ENCODE data around the gene FMN2.

FMN2 gene

DNA sequence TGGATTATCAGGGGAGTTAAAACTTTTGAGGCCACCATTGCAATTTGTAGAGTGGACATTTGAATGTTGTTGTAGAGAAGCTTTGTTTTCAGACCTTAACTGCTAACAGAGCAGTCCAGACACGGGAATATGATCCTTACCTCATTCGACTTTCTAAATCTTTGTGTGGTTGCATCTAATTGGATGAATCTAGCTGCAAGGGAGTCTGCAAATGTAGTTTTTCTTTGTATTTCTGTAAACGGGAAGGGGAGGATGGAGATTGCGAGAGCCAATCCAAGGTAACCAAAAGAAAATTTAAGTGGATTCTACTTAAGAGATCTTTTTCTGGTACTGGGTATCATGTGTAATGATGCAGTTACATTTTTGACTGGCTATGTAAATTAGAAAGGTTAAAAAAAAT is 110.2 kb downstream of the FMN2 start:
- DNase-seq: no peak

DNA sequence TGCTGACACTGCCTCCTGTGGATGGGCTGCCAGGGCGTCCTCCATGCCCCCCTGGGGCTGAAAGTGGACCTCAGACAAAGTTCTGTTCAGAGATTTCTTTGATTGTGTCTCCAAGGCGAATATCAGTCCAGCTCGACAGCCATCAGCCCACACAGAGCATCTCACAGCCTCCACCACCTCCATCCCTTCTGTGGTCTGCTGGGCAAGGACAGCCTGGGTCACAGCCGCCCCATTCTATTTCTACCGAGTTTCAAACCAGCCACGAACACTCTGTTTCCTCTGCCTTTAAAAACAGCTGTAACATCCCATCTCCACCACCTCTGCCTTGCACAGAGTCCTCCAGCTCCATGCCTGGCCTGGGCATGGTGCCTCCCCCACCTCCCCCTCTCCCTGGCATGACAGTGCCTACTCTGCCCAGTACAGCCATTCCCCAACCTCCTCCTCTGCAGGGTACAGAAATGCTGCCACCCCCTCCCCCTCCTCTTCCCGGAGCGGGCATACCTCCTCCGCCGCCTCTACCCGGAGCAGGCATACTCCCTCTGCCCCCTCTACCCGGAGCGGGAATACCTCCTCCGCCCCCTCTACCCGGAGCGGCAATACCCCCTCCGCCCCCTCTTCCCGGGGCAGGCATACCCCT is 115.5 kb downstream of the FMN2 start:
- no peak for DNase-seq

DNA sequence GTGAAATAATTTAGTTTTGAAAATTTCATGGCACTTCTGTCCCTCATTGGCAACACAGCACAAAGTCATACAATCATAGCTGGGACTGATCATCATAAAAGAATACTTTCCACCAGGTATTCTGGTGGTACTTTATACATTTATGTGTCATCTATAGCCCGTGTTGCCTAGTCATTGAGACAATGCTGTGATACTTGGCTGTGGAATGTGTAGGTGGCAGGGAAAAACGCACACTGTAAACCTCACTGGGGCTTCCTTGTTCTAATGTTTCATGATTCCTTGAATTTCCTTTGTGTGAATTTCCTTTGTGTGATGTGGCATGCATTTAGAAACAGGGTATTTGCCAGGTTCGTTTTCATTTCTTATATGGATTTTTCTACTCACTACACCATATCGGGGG is 118.3 kb downstream of the FMN2 start:
- DNase-seq: no peak

DNA sequence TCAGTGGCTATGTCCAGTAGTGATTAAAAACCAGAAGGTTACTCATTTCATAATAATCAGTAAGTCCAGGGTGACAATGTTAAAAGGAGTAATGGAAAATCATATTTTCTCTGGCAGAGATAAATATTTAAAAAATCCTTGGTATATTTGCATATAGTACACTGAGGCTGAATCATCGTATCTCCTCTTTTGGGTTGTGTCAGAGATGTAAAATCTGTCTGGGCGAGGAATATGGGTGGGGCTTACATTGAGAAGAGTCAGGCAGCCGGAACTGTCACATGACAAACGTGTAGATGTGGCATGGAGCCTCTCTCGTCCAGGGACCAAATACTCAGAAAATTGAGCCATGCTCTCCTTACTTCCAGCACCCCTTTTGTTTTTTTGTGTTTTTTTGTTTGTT is 120.9 kb downstream of the FMN2 start:
- no peak for DNase-seq

DNA sequence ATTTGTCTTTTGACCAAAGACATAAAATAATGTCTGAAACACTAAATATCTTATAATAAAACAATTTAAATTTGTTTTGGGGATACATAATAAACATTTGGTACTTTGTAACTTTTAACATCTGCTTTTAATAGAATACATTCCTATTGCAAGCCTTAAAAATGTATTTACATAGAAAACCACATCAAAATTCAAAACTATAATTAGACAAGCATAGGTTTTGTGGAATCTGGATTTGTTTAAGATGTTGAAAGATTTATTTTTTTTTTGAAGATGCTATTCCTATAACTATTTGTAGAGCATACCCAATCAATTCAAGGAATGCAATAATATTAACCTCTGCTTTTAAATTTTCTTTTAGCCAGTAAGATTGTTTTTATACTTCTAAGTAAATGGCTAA is 125.7 kb downstream of the FMN2 start:
- DNase-seq: no peak

DNA sequence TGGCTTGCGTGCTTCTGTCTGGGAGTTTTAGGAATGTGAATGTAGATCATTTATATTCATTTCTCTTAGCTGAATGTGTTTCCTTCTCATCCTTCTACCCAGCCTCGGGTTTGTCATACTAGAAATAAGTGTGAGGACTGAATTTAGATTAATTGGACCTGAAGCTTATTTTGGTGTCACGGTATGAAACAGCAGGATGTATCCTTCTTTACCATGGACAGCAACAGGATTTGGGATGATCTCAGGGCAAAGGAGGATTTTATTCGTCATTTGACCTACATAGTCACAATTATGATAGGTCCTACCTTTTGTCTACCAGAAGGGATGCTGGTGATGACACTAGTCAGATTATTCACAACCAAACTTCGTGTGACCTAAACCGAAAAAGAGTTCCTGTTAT is 127.4 kb downstream of the FMN2 start:
- no peak for DNase-seq

DNA sequence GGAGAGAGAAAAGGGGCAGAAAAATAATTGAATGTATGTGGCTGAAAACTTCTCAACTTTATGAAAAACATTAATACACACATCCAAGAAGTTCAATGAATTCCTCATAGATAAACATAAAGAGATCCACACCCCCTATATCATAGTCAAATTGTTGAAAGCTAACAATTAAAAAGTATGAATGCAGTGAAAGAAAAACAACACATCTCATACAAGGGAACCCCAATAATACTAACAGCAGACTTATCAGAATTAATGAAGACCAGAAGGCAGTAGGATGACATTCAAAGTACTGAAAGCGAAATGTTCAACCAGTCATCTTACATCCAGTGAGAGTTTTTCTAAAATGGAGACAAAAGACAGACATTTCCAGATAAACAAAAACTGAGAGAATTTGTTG is 134.4 kb downstream of the FMN2 start:
- DNase-seq: no peak

DNA sequence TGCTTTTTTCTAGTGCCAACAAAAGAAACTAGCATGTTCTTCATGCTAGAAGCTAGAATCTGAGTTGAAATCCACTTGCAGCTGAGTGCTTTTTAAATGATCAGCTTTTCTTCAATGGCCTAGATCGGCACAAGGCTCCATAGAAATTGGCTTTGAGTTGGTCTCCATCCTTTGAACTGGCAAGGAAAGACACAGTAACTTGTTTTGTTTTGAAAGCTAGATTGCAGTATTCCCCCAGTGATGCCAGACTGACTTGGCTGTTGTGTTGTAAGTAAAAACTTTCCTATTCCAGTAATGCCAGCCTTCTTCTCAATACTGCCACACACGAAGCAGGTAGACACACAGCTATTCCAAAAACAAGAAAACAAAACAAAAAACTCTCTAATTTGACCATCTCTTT is 139.1 kb downstream of the FMN2 start:
- DNase-seq: no peak

DNA sequence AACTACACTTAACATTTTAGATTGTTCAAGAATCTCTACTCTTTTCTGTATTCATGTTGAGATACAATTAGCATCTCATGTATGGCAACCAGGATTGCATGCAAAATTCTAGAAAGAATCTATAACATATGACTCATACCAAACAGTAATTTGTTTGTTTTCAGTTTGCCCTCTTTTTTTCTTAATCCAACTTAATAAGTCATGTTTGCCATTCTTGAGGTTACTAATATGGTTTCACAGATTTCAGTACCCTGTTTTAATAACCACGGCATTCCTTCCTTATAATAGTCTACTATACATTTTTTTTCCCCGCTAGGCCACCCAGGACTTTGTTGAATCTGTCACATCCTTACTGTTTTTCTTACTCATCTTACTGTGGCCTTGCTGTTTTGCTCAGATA is 140.8 kb downstream of the FMN2 start:
- no peak for DNase-seq

DNA sequence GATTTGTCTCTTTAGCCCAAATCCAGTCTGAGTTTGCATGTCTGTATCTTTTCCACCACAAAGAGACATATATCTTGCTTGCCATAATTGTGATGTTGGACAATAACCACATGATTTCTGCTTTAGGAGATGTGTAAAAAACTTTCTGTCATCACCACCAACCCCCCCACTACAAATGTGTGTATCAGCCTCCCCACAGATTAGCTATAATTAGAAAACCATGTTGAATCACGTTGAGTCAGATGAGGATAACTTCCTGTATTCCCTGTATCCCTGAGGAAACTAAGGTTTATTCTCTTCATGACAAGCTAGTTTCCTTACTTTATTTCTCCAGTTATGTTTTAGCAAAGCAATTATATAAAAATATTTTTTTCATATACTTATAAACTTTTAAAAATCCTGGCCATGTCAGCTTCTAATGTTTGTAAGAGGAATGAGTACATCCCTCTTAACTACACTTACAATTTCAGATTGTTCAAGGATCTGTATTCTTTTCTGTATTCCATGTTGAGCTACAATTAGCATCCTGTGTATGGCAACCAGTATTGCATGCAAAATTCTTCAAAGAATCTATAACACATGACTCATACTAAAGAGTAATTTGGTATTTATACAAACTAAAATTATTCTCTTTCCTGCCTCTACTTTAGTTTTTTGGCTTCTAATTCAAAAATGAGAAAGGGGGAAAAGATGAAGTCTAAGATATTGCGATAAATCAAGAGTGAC is 143.0 kb downstream of the FMN2 start:
- no peak for DNase-seq

DNA sequence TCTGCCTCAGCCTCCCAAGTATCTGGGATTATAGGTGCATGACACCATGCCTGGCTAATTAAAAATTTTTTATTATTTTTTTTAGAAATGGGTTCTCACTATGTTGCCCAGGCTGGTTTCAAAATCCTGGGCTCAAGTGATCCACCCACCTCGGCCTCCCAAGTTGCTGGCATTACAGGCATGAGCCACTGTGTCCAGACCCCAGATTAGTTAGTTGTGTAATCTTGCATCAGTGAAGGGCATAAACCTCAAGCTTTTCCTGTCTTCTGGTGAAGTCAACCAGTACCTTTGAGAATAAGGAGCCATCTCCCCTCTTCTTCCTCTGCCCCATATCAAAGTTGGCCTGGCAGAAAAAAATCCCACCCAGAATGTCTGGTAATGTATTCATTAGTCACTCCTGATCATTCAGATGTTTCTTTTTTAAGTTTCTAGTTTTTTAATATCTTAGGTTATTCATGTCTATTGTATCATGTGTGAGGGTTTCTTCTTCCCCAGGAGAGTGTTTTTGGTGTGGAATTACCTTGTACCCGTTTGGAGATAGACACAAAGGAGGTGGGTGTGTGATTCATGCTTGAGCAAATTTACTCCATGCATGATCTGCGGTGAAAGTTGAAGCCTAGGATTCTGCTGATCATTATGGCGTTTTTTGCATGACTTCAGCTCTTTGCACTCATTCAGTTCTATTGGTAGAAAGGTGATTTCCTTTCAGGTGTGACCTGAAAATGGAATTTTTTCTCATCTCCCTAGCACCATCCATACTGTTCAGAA is 144.0 kb downstream of the FMN2 start:
- no peak for DNase-seq

DNA sequence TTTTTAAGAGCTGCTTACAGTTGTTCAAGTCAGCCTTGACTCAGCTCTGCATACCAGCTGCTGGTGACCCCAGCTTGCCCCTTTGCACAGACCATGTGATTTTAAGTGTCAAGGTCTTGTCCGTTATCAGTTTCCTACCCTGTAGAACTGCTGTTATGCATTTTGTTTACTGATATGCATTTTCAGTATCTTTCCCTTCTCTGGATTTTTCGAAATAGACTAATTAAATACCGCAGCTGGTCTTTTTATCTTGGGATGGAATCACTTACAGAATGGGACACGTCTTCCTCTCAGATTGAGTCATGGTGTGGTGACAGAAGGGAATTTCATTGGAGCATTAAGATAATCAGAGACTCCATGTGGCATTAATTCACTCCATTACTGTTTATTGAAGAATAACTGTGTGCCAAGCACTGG is 145.6 kb downstream of the FMN2 start:
- no peak for DNase-seq

DNA sequence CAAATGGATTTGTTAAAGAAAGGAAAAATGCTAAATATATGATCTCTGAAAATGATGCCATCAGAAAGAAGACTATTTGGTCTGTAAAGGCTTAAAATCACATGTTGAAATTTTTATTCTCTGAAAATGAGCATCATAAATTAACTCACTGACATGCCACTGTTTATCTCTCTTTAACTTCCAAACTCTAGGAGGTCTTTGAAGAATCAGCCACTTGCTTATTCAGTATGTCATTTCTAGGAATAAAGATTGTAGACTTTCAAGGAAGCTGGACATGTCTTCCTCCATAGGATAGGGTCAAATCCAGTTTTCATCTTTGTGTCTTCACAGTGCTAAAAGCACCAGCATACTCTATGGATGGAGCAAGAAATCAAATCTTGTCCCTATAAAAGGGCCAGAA is 147.6 kb downstream of the FMN2 start:
- DNase-seq: no peak

DNA sequence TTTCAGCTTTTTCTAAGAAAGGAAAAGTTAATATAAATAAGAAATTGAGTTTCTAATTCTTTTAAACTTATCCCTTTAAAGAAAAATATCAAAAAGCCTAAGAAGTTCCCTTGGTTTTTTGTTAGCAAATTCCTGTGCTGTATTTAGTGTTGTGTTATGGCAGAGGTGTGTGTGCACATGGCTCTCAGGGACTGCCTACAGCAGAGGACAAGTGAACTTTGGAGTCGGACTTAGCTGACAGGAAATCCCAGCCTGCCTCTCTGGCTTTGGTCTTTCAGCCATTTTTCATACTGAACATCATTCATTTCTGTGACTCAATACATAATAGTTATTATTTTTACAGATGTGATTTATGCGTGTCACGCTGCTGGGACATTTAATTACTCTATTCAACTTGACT is 149.6 kb downstream of the FMN2 start:
- DNase-seq: no peak

DNA sequence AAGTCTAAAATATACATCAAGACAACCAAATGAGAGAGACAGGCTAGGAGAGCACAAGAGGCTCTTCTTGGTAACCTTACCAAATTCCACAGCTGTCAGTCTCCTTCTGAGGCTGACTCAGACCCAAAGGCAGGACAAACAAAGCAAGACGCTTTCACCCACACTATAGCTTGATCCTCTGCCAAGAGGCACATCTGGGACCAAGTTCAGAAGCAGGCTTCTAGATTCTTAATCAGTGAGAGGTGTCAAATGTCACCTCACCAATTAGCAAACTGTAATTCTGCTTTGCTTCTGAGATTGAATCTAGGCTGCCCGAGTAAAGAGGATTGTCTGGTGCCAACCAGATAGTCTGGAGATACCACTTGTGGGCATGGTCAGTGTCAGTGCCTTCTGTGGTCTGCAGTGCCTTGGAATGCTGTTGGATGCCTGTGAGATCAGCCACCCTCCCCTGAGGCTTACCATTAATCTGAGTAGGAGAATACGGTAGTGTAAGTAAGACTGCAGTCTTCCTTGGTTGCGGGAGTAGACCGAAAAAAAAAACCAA is 151.0 kb downstream of the FMN2 start:
- no peak for DNase-seq

DNA sequence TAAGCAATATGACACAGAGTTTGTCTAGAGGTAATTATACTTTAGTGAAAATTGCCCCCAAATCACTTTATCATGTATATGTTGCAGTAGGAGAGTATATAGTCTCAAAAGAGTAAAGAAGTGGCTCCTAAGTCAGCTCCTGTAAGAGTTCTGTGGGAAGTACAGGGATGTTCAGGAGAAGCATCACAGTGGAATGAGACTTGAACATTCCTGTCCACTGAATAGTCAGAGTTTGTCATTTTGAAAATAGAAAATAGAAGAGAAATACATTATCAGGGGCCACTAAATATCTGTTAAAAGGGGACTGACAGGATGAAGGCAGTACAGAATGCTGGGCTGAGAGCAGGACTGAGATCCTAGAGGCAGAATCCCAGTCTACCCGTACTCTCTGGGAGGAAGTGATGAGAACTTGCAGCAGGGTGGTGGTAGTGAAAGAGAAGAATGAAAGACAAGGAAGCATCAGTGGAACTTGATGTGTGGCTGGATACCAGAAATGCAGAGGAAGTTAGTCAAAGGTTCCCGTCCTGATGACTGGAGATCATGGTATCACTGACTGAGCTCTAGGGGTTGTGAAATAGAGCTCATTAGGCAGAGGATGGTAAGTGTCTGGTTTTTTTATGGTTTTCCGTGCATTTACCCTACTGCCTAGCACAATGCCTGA is 153.4 kb downstream of the FMN2 start:
- DNase-seq: no peak

DNA sequence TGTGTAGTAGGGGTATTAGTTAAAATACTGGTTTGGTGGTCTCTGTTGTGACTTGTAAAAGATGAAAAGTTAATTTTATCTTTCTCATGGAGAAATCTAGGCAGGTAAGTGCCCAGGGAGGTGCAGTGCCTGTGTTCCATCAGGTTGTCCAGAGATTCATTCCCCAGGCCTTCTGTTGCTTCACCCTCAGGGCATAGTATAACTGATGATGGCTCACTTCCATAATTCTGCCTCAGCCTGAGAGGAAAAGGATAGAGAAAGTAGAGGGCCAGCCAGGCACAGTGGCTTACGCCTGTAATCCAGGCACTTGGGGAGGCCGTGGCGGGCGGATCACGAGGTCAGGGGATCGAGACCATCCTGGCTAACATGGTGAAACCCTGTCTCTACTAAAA is 153.9 kb downstream of the FMN2 start:
- DNase-seq: no peak

DNA sequence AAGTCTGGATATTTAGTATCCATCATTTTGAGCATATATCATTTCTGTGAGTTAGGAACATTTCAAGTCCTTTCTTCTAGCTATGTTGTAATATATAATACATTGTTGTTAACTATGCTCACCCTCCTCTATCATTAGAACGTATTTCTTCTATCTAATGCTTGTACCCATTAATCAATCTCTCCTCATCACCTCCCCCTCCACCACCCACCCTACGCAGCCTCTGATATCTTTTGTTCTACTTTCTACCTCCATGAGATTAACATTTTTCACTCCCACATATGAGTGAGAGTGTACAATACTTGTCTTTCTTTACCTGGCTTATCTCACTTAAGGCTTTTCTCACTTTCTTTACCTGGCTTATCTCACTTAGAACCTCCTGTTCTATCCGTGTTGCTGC is 156.2 kb downstream of the FMN2 start:
- DNase-seq: no peak

DNA sequence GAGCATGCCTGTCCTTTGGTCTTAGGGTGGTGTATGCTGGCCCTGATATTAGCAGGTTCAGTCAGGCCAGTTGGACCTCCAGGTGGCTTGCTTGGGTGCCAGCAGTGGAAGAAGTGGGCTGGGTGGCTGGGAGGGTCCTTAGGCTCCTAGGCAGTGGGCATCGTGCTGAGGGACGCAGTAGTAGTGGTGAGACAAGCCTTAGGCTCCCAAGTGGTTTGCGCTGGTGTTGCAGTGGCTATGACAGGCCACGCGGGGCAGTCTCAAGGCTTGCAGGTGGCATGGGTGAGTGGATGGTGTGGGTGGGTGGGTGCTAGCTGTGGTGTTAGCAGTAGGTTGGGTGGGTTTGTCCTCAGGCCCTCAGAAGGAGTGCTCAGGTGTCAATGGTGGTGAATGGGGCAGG is 162.3 kb downstream of the FMN2 start:
- DNase-seq: no peak

DNA sequence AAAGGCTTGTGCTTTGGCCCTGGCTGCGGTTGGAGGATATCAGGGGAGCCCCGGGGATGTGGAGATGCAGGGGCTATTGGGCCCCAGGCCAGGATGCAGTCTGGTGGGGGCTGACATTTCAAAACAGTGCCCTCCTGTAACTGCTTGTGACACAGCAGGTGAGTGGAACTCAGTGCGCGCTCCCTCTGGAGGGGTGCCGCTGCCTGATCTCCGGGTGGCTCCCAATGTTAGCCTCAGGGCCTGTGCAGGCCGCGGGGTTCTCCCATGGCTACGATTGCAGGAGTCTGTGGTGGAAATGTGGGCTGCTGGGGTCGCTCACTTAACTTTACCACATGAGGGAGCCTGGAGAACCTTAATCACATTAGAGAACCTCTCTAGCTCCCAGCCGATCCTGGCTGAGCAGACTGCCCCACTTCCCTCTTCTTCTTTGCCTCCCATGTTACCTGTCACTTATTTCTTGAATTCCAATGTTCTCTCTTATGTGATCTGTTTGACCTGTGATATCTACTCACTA is 163.2 kb downstream of the FMN2 start:
- DNase-seq: no peak

DNA sequence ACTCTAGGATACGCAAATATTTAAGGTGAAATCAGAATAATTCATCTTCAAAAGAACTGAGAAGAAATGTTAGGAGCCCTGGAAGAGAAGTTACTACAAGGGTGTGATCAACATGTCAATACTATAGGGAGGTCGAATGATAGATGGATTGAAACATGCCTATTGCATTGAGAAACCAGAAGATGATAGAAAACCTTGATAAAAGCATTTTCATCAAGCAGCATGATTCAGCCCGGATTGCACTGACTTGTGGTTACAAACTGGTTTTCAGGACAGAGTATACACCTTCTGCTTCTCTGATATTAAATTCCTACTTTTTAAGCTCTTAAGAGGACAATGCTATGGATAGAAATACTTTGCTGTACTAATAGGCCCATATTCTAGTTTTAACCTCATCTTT is 164.2 kb downstream of the FMN2 start:
- DNase-seq: no peak

DNA sequence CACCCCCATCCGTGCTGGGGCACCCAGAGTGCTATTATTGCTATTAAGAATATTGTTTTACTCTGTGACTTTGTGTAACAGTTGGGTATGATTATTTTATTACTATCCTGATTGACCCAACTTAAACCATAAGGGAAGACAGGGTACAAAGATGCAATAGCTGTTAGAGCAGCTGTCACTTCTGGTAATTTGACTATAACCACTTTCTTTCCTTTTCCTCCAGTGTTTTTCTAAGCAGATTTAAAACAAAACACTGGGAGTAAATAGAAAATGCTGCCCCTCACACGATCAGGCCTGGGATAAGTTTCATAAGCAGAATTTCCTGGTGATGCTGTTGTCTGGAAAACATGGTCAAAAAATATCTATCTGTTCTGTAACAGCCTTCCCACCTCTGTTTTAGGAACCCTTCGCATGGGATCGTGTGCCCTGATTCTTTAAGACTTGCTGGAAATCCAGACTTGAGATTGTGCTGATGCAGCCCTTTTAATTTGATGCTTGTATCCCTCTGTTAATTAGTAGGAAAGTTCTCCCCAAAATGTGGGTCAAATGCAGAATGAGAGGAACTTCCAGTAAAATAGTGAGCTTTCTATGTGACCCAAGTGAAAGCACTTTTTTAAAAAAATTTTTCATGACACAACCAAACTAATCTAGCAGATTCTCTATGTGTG is 165.3 kb downstream of the FMN2 start:
- no peak for DNase-seq

DNA sequence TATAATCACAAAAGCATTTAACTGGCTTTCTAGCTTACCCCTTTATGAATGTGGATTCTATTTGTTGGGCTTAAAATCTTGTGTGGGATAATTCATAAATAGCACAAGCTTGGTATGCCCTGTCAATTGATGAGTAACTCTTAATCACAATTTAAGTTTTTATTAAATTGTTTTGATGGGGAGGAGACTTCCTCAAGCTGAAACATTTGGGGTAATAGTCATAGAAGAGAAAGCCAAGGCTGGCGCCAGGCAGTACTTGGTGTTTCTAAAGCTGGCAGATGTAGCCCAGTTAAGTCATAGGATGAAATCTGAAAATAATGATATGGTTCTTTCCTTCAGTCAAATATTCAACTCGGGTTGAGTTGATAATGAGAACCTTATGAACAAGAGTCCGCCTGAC is 167.2 kb downstream of the FMN2 start:
- DNase-seq: no peak

Measured in NCI-H748 treated with DMSO at 0.1 percent for 48 hours (cell line).